Measurements from ENCODE around the gene APOA5. TPM values are rescaled to one million over a fixed set of nuclear protein-coding genes. Genes with fewer than 3 reads are reported as not detected.

APOA5 gene
- total and polyA plus RNA-seq, 2 of the 13 experiments (the other 11 are each of a cell fraction or from before 2014, with no cell fraction given): 44.0 to 49.1 TPM

DNA sequence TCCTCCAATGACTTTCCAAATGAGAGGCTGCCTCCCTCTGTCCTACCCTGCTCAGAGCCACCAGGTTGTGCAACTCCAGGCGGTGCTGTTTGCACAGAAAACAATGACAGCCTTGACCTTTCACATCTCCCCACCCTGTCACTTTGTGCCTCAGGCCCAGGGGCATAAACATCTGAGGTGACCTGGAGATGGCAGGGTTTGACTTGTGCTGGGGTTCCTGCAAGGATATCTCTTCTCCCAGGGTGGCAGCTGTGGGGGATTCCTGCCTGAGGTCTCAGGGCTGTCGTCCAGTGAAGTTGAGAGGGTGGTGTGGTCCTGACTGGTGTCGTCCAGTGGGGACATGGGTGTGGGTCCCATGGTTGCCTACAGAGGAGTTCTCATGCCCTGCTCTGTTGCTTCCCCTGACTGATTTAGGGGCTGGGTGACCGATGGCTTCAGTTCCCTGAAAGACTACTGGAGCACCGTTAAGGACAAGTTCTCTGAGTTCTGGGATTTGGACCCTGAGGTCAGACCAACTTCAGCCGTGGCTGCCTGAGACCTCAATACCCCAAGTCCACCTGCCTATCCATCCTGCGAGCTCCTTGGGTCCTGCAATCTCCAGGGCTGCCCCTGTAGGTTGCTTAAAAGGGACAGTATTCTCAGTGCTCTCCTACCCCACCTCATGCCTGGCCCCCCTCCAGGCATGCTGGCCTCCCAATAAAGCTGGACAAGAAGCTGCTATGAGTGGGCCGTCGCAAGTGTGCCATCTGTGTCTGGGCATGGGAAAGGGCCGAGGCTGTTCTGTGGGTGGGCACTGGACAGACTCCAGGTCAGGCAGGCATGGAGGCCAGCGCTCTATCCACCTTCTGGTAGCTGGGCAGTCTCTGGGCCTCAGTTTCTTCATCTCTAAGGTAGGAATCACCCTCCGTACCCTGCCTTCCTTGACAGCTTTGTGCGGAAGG lies 40.9 kb upstream of the APOA5 start (continued):
- TF ChIP-seq ZNF282 (IDR thresholded peaks at IDR 0.05; ENCODE audit: partially characterized antibody): no peak
- no peak for TF ChIP-seq ZNF768 (CRISPR knock-in tag; IDR thresholded peaks at IDR 0.05)
- TF ChIP-seq NFRKB (IDR thresholded peaks at IDR 0.05): no peak
- peak; percentile 93 for TF ChIP-seq BORCS8-MEF2B (CRISPR knock-in tag; IDR thresholded peaks at IDR 0.05)
- TF ChIP-seq ZNF607 (CRISPR knock-in tag; IDR thresholded peaks at IDR 0.05; ENCODE audit: borderline replicate concordance): no peak
- peak; percentile 70 for TF ChIP-seq ASH2L (IDR thresholded peaks at IDR 0.05; ENCODE audit: insufficient read length, low read depth, low read length)
- peak; percentile 82 for TF ChIP-seq GATAD1 (CRISPR knock-in tag; IDR thresholded peaks at IDR 0.05)
- TF ChIP-seq, protein P1, sequence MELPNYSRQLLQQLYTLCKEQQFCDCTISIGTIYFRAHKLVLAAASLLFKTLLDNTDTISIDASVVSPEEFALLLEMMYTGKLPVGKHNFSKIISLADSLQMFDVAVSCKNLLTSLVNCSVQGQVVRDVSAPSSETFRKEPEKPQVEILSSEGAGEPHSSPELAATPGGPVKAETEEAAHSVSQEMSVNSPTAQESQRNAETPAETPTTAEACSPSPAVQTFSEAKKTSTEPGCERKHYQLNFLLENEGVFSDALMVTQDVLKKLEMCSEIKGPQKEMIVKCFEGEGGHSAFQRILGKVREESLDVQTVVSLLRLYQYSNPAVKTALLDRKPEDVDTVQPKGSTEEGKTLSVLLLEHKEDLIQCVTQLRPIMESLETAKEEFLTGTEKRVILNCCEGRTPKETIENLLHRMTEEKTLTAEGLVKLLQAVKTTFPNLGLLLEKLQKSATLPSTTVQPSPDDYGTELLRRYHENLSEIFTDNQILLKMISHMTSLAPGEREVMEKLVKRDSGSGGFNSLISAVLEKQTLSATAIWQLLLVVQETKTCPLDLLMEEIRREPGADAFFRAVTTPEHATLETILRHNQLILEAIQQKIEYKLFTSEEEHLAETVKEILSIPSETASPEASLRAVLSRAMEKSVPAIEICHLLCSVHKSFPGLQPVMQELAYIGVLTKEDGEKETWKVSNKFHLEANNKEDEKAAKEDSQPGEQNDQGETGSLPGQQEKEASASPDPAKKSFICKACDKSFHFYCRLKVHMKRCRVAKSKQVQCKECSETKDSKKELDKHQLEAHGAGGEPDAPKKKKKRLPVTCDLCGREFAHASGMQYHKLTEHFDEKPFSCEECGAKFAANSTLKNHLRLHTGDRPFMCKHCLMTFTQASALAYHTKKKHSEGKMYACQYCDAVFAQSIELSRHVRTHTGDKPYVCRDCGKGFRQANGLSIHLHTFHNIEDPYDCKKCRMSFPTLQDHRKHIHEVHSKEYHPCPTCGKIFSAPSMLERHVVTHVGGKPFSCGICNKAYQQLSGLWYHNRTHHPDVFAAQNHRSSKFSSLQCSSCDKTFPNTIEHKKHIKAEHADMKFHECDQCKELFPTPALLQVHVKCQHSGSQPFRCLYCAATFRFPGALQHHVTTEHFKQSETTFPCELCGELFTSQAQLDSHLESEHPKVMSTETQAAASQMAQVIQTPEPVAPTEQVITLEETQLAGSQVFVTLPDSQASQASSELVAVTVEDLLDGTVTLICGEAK (IDR thresholded peaks at IDR 0.05): no peak
- TF ChIP-seq, protein P1 (CRISPR knock-in tag; IDR thresholded peaks at IDR 0.05): peak; percentile 59; the same call in 1 of the 2 replicates
- TF ChIP-seq NFIB (CRISPR knock-in tag; IDR thresholded peaks at IDR 0.05; ENCODE audit: borderline replicate concordance): no peak
- TF ChIP-seq, protein P2, sequence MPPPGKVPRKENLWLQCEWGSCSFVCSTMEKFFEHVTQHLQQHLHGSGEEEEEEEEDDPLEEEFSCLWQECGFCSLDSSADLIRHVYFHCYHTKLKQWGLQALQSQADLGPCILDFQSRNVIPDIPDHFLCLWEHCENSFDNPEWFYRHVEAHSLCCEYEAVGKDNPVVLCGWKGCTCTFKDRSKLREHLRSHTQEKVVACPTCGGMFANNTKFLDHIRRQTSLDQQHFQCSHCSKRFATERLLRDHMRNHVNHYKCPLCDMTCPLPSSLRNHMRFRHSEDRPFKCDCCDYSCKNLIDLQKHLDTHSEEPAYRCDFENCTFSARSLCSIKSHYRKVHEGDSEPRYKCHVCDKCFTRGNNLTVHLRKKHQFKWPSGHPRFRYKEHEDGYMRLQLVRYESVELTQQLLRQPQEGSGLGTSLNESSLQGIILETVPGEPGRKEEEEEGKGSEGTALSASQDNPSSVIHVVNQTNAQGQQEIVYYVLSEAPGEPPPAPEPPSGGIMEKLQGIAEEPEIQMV (CRISPR knock-in tag; IDR thresholded peaks at IDR 0.05; ENCODE audit: low read depth): peak; percentile 82; the same call in 1 of the 2 replicates
- peak; percentile 95 for TF ChIP-seq ERF (CRISPR knock-in tag; IDR thresholded peaks at IDR 0.05)
- peak; percentile 80; the same call in 1 of the 2 replicates for TF ChIP-seq ATF7-NPFF (CRISPR knock-in tag; IDR thresholded peaks at IDR 0.05; ENCODE audit: low read depth)
- peak; percentile 87 for TF ChIP-seq POLR2AphosphoS5 (IDR thresholded peaks at IDR 0.05; ENCODE audit: low read depth, low read length)
- TF ChIP-seq, protein P3, sequence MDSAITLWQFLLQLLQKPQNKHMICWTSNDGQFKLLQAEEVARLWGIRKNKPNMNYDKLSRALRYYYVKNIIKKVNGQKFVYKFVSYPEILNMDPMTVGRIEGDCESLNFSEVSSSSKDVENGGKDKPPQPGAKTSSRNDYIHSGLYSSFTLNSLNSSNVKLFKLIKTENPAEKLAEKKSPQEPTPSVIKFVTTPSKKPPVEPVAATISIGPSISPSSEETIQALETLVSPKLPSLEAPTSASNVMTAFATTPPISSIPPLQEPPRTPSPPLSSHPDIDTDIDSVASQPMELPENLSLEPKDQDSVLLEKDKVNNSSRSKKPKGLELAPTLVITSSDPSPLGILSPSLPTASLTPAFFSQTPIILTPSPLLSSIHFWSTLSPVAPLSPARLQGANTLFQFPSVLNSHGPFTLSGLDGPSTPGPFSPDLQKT (CRISPR knock-in tag; IDR thresholded peaks at IDR 0.05; ENCODE audit: borderline replicate concordance): no peak
- TF ChIP-seq, protein P4, sequence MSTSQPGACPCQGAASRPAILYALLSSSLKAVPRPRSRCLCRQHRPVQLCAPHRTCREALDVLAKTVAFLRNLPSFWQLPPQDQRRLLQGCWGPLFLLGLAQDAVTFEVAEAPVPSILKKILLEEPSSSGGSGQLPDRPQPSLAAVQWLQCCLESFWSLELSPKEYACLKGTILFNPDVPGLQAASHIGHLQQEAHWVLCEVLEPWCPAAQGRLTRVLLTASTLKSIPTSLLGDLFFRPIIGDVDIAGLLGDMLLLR (CRISPR knock-in tag; IDR thresholded peaks at IDR 0.05): peak; percentile 71; the same call in 1 of the 2 replicates

Data from HepG2 (cell line).